PC-9 (cell line): ENCODE measurements around the gene ACTA1.
"Not testable (repeated sequence)": the region's sequence is repeated elsewhere in the genome, so short reads cannot be mapped to it uniquely, and the experiment has no call there.

Experiments used
- CTCF ChIP-seq: fragments of 200-600 bp; sonication (generic); conservative IDR thresholded peaks from 2 replicates; pipeline ENCODE4 v1.6.1; 2017; ENCODE audit warnings: mixed run types, antibody characterized with exemption, mild to moderate bottlenecking, moderate library complexity
- EZH2 ChIP-seq: fragments of 200-600 bp; sonication (generic); IDR thresholded peaks from 2 replicates; pipeline ENCODE4 v1.8.0; 2017; ENCODE audit warnings: antibody characterized with exemption, low read depth

GRCh38 chr1:229418586-229418985 lies 15.3 kb downstream of the ACTA1 start:
- TF ChIP-seq CTCF, EZH2: not testable (repeated sequence)
